GM18511 (cell line): Measurements from ENCODE around the gene RAET1E.
"Not testable (repeated sequence)": the region's sequence is repeated elsewhere in the genome, so short reads cannot be mapped to it uniquely, and the experiment has no call there.

Experiments used
- ATAC-seq: cut with Tn5 transposase; IDR thresholded peaks from one replicate; pipeline ENCODE4 v1.9.1; 2021; ENCODE audit warnings: mild to moderate bottlenecking, moderate library complexity; ENCODE audit not compliant: unreplicated experiment

RAET1E gene

GRCh38 chr6:149910721-149911151 lies 12.8 kb upstream of the RAET1E start:
- no peak for ATAC-seq

- ATAC-seq, result no peak
Measured at GRCh38 chr6:149909701-149910470, 12.0 kb upstream of the RAET1E start.

GRCh38 chr6:149908480-149908879 lies 10.6 kb upstream of the RAET1E start:
- not testable (repeated sequence) for ATAC-seq

GRCh38 chr6:149907317-149907716 lies 9.4 kb upstream of the RAET1E start:
- no peak for ATAC-seq

- ATAC-seq, result no peak
Measured at GRCh38 chr6:149906405-149906804, 8.5 kb upstream of the RAET1E start.

GRCh38 chr6:149905911-149906371 lies 8.0 kb upstream of the RAET1E start:
- ATAC-seq, result no peak

GRCh38 chr6:149905371-149905910 lies 7.5 kb upstream of the RAET1E start:
- ATAC-seq, result no peak

GRCh38 chr6:149904661-149905370 lies 6.9 kb upstream of the RAET1E start:
- no peak for ATAC-seq

- no peak for ATAC-seq
Measured at GRCh38 chr6:149903938-149904611, 6.2 kb upstream of the RAET1E start.

GRCh38 chr6:149901444-149902140 lies 3.7 kb upstream of the RAET1E start:
- no peak for ATAC-seq

GRCh38 chr6:149900620-149901443 lies 2.9 kb upstream of the RAET1E start:
- no peak for ATAC-seq

- no peak for ATAC-seq
Measured at GRCh38 chr6:149899926-149900619, 2.2 kb upstream of the RAET1E start.

- ATAC-seq, result no peak
Measured at GRCh38 chr6:149899486-149899885, 1.6 kb upstream of the RAET1E start.

- no peak for ATAC-seq
Measured at GRCh38 chr6:149898966-149899365, 1.1 kb upstream of the RAET1E start.

GRCh38 chr6:149897015-149897697 lies 757 bp downstream of the RAET1E start:
- ATAC-seq, result no peak

- no peak for ATAC-seq
Measured at GRCh38 chr6:149896491-149896890, 1.4 kb downstream of the RAET1E start.

- no peak for ATAC-seq
Measured at GRCh38 chr6:149895833-149896271, 2.1 kb downstream of the RAET1E start.

GRCh38 chr6:149895048-149895590 lies 2.8 kb downstream of the RAET1E start:
- ATAC-seq, result no peak
